Activated CD8-positive, alpha-beta memory T cell treated with anti-CD3 and anti-CD28 coated beads, Interleukin-2, amount 50 U/mL, for 4 hours (primary cell): Measurements from ENCODE around the gene C19orf33.

Source experiments
- DNase-seq: peaks from one replicate; pipeline ENCODE4 v3.0.0-alpha.2; 2020

The C19orf33 gene

GRCh38 chr19:38346837-38347236 is 42.8 kb downstream of the C19orf33 start:
- no peak for DNase-seq

GRCh38 chr19:38350883-38351282 is 46.8 kb downstream of the C19orf33 start:
- DNase-seq = no peak

- DNase-seq = no peak
These were observed 47.9 kb downstream of the C19orf33 start for GRCh38 chr19:38351865-38352395.

DNA sequence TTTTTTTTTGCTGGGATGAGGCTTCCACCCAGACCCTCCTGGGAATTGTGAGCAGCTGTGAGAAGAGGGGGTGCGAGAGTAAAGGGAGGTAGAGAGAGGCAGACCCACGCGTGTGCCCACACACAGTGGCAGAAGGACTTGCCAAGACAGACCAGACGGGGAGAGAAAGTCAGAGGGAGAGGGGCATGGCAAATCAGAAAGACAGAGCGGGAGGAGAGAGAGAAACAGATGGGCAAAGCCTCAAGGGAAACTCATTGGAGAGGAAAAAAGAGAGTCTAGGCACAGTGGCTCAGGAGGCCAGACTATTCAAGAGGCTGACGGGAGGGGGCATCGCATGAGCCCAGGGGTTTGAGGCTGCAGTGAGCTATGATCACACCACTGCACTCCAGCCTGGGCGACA is 48.6 kb downstream of the C19orf33 start:
- DNase-seq = no peak
